ENCODE measurements around the gene BST1. TPM values are rescaled to one million over a fixed set of nuclear protein-coding genes. Genes with fewer than 3 reads are reported as not detected.

Gene BST1, protein sequence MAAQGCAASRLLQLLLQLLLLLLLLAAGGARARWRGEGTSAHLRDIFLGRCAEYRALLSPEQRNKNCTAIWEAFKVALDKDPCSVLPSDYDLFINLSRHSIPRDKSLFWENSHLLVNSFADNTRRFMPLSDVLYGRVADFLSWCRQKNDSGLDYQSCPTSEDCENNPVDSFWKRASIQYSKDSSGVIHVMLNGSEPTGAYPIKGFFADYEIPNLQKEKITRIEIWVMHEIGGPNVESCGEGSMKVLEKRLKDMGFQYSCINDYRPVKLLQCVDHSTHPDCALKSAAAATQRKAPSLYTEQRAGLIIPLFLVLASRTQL
- 76.4 TPM for total RNA-seq

DNA sequence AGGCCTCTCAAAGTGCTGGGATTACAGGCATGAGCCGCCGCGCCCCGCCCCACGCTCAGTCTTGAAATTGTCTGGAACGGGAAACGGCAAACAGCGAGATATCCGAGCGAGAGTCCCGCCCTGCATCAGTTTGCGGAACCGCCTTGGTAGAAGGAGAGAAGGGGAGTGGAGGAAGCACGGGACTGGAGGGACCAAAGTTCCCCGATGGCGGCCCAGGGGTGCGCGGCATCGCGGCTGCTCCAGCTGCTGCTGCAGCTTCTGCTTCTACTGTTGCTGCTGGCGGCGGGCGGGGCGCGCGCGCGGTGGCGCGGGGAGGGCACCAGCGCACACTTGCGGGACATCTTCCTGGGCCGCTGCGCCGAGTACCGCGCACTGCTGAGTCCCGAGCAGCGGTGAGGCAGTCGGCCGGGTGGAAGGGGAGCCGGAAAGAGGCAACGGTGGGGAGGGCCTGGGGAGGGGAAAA, at the start of gene BST1:
Gene BST1, plus strand, starts transcription at position 125 of the 463 bp plus-strand sequence. Its CDS starts 80 bp downstream, at position 205.
- peaks cover 53% of the 10 kb centered on the region for H3K4me1 ChIP-seq (ENCODE audit: insufficient read depth, low read length)

DNA sequence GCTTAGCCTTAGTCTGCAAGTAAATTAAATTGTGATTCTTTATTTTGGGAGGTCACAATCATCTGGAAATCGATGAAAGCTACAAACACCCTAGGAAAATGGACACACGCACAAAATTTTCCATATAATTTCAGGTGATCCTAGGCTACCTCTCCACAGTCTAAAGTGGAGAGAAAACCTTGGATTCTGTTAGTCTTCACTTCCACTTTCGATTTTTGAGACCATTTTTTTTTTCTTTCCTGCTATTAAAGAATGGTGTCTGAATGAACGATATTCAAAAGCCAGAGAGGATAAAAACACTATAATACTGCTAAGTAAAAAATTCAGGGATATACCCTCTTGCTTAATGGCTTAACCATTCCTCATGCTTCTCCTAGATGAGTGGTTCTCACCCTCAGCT, 49.4 kb upstream of the BST1 start:
- H3K4me1 ChIP-seq (ENCODE audit: insufficient read depth, low read length): peaks cover 71% of the 10 kb centered on the region
- H3K9me3 ChIP-seq (ENCODE audit: low read depth, low read length): no peaks in the 10 kb centered on the region
- peak overlapping the region; percentile 80 for H3K4me3 ChIP-seq (ENCODE audit: low read length)
- H3K27me3 ChIP-seq (ENCODE audit: insufficient read depth, low read length): no peaks in the 10 kb centered on the region

More for the DNA sequence above, at the start of gene BST1:
- H3K9me3 ChIP-seq (ENCODE audit: low read depth, low read length): no peaks in the 10 kb centered on the region
- peak within 1 kb of the TSS; percentile 49 for H3K4me3 ChIP-seq (ENCODE audit: low read length)
- no peaks in the 10 kb centered on the region for H3K27me3 ChIP-seq (ENCODE audit: insufficient read depth, low read length)

- Histone ChIP-seq H3K4me3 (ENCODE audit: low read length) (peak overlapping the region; percentile 80), H3K27me3 (ENCODE audit: insufficient read depth, low read length) (no peaks in the 10 kb centered on the region), H3K9me3 (ENCODE audit: low read depth, low read length) (no peaks in the 10 kb centered on the region), H3K4me1 (ENCODE audit: insufficient read depth, low read length) (peaks cover 72% of the 10 kb centered on the region)
Observed at GRCh38 chr4:15653864-15654592, 48.8 kb upstream of the BST1 start.

- no peaks in the 10 kb centered on the region for H3K27me3 ChIP-seq (ENCODE audit: insufficient read depth, low read length)
- H3K4me3 ChIP-seq (ENCODE audit: low read length): peak overlapping the region; percentile 80
- H3K9me3 ChIP-seq (ENCODE audit: low read depth, low read length): no peaks in the 10 kb centered on the region
- peaks cover 65% of the 10 kb centered on the region for H3K4me1 ChIP-seq (ENCODE audit: insufficient read depth, low read length)
Observed at GRCh38 chr4:15654593-15655222, 48.2 kb upstream of the BST1 start.

DNA sequence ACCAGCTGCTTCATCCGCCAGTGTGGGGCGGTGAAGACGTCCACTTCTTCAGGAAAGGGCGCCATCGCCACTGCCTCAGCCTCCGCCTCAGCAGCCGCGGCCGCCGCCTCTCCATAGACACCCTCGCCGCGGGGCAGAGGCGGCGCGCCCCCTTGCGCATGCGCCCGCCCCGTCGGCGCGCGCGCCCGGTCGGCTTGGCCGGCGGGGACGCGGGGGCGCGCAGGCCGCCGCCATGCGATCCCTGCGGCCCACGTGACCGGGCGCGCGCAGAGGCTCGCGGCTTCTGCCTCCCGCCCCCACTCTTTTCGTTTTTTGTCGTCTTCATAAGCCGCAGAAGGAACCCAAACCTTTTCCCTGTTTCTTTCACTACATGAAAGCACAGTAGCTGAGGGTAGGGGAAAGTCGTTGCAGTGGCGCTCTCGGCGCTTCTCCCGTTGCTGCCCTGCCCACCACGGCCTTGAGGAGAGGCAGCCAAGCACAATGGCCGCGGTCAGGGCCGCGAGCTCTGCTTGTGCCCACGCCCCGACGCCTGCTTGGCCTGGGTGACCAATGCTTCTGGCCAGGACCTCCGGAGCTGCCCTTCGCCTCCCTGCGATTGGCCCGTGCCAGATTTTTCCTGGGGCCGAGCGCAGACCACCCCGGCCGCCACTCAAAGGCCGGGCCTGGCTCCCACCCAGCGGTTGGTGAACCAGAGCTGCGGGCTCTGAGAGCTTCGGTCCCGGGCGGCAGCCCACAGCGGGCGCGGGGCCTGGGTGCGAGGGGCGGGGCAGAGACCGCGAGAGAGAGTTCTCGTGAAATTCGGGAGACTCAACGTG, 47.4 kb upstream of the BST1 start, which contains the start of gene FBXL5:
Gene FBXL5, minus strand, starts transcription at position 135 of the 815 bp plus-strand sequence. Its CDS starts 70 bp downstream, at position 65.
- H3K27me3 ChIP-seq (ENCODE audit: insufficient read depth, low read length): no peaks in the 10 kb centered on the region
- peak within 1 kb of the TSS; percentile 80 for H3K4me3 ChIP-seq (ENCODE audit: low read length)
- peaks cover 65% of the 10 kb centered on the region for H3K4me1 ChIP-seq (ENCODE audit: insufficient read depth, low read length)
- no peaks in the 10 kb centered on the region for H3K9me3 ChIP-seq (ENCODE audit: low read depth, low read length)

DNA sequence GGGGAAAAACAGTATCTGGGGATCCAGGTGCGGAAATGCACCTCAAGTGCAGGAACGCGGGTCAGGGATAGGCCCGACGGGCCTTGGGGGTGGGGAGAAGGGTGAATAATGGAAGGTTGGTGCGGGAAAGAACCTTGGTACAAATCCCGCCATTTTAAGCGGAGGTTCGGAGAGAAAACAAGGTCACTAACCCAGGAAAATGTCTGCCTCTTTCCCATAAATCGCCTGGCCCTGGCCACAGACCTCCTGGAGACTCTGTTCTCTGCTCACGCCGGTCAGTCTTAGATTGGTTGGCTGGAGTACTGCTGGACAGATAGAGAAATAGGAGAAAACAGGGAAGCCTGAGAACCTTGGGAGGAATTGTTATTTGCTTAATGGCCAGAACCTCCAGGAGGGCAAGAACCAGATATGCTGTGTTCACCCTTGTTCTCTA, 46.8 kb upstream of the BST1 start:
- H3K4me3 ChIP-seq (ENCODE audit: low read length): peak overlapping the region; percentile 80
- no peaks in the 10 kb centered on the region for H3K27me3 ChIP-seq (ENCODE audit: insufficient read depth, low read length)
- no peaks in the 10 kb centered on the region for H3K9me3 ChIP-seq (ENCODE audit: low read depth, low read length)
- H3K4me1 ChIP-seq (ENCODE audit: insufficient read depth, low read length): peaks cover 65% of the 10 kb centered on the region

DNA sequence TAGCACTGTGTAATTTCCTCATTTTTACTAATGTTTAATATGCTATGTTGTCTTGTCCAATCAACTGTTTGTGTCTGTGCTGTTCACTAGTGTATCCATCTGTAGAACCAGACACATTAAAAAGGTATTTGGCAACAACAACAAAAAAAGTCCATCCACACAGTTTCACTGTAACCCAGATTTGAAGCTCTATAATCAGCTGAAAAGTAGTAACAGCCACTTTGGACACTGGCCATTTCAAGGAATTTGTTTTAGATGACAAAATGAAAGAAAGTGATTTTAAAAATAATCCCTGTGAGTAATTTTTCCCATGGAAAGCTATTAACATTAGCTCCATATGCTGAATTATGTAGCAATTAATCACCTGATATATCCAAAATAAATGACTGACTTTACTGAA, 45.5 kb upstream of the BST1 start:
- H3K4me3 ChIP-seq (ENCODE audit: low read length): peak overlapping the region; percentile 37

DNA sequence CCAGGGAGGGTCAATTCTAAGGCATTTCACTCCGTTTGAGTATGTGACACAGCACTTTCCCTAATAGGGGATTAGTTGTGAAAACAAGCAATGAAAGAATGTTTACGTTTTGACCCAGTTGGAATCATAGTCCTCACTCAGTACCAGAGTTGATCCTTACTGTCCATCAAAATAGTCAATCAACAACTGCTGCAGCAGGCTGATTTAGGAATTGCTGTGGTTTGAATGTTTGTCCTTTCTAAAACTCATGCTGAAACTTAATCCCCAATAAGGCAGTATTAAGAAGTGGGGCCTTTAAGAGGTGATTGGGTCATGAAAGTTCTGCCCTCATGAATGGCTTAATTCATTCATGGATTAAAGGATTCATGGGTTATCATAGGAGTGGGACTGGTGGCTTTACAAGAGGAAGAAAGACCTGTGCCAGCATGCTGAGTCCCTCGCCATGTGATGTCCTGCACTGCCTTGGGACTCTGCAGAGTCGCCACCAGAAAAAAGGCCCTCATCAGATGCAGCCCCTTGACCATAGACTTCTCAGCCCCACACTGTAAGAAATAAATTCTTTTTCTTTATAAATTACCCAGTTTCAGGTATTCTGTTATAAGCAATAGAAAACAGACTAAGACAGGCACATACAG, 44.6 kb upstream of the BST1 start:
- Histone ChIP-seq H3K9me3 (ENCODE audit: low read depth, low read length) (no peaks in the 10 kb centered on the region), H3K4me3 (ENCODE audit: low read length) (peak overlapping the region; percentile 37), H3K27me3 (ENCODE audit: insufficient read depth, low read length) (no peaks in the 10 kb centered on the region), H3K4me1 (ENCODE audit: insufficient read depth, low read length) (peaks cover 64% of the 10 kb centered on the region)

More for the DNA sequence above, 45.5 kb upstream of the BST1 start:
- no peaks in the 10 kb centered on the region for H3K27me3 ChIP-seq (ENCODE audit: insufficient read depth, low read length)
- peaks cover 64% of the 10 kb centered on the region for H3K4me1 ChIP-seq (ENCODE audit: insufficient read depth, low read length)
- H3K9me3 ChIP-seq (ENCODE audit: low read depth, low read length): no peaks in the 10 kb centered on the region

DNA sequence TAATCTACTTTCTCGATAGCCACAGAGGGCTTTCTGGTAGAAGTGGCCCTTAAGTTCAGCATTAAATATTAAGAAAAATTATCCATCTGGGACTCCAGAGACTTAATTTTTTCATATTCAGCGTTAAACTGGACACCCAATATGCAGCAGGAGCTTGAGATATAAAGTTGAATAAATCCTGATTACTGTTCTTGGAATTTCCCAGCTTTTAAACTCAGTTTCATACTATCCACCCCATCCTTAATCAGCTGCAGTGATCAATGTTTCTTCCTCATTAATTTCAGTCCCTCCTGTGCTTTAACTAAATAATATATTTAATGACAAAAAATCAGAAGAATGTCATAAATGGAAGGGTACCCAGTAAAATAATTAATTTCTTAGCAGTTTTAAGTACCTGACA, 44.1 kb upstream of the BST1 start:
- no peaks in the 10 kb centered on the region for H3K9me3 ChIP-seq (ENCODE audit: low read depth, low read length)

DNA sequence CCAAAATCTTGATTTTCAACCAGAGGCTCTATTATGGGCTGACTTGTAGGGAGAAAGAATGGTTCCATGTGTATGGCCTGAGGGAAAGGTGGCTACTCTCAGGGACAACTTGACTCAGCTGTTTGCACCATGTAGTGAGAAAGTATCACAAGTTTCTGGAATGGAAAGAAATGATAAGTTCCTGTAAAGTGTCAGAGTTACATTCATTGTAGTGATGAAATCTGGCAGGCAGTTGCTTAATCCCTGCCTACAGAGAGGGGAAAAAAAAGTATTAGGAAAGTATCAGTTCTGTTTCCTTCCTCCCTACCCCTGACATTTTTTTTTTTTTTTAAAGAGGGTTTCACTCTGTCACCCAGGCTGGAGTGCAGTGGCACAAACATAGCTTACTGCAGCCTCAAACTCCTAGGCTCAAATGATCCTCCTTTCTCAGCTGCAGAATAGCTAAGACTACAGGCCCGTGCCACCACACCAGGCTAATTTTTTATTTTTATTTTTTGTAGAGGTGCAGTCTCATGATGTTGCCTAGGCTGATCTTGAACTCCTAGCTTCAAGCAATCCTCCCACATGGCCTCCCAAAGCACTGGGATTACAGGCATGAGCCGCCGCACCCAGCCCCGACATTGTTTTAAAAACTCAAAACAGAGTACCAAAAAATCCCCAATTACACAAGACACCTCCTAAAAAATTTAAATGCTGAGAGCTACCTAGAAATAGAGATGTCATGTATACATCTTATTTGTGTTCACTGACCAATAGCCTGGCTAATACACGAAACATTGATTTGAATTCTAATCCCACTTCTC, 42.9 kb upstream of the BST1 start:
- no peaks in the 10 kb centered on the region for H3K9me3 ChIP-seq (ENCODE audit: low read depth, low read length)
- H3K27me3 ChIP-seq (ENCODE audit: insufficient read depth, low read length): no peaks in the 10 kb centered on the region
- peak overlapping the region; percentile 37 for H3K4me3 ChIP-seq (ENCODE audit: low read length)
- H3K4me1 ChIP-seq (ENCODE audit: insufficient read depth, low read length): peaks cover 73% of the 10 kb centered on the region

More for the DNA sequence above, 44.1 kb upstream of the BST1 start:
- Histone ChIP-seq H3K27me3 (ENCODE audit: insufficient read depth, low read length) (no peaks in the 10 kb centered on the region), H3K4me1 (ENCODE audit: insufficient read depth, low read length) (peaks cover 65% of the 10 kb centered on the region), H3K4me3 (ENCODE audit: low read length) (peak overlapping the region; percentile 37)

- Histone ChIP-seq H3K4me3 (ENCODE audit: low read length) (no peak overlapping the region), H3K4me1 (ENCODE audit: insufficient read depth, low read length) (peaks cover 55% of the 10 kb centered on the region), H3K27me3 (ENCODE audit: insufficient read depth, low read length) (no peaks in the 10 kb centered on the region), H3K9me3 (ENCODE audit: low read depth, low read length) (no peaks in the 10 kb centered on the region)
Observed at GRCh38 chr4:15665753-15666365, 37.0 kb upstream of the BST1 start.

DNA sequence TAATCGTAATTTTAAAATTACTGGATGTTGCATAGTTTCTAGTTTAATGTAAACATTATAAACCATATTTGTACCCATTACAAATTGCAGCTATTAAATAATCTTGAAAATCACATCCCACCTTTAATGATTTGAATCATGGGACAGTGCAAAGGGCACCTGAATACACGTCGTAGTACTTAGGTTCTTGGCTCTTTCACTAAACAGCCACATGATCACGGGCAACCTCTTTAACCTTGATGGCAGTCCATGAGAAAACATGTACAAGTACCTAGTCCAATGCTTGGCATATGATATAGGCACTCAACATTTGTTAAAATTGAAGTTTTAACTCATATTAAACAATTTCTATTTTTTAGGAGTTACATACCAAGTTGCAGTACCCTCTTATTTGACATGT, 35.9 kb upstream of the BST1 start:
- Histone ChIP-seq H3K4me3 (ENCODE audit: low read length) (no peak overlapping the region), H3K27me3 (ENCODE audit: insufficient read depth, low read length) (no peaks in the 10 kb centered on the region), H3K9me3 (ENCODE audit: low read depth, low read length) (no peaks in the 10 kb centered on the region), H3K4me1 (ENCODE audit: insufficient read depth, low read length) (peaks cover 50% of the 10 kb centered on the region)

Measured in mononuclear cell (primary cell).